Endothelial cell (in vitro differentiated cells): ENCODE results near the gene HOXB8. TPM values are rescaled to one million over a fixed set of nuclear protein-coding genes. Genes with fewer than 3 reads are reported as not detected.

ENCODE experiments used
- DNase-seq: peaks from one replicate; pipeline ENCODE4 v3.0.0; 2021; ENCODE audit warnings: low spot score
- H3K27ac Mint-ChIP-seq: one replicate; pipeline ENCODE4 v1.8.0; 2021; ENCODE audit warnings: mixed read lengths, inconsistent platforms; ENCODE audit not compliant: unreplicated experiment
- H3K27me3 Mint-ChIP-seq: one replicate; pipeline ENCODE4 v1.8.0; 2021; ENCODE audit warnings: mild to moderate bottlenecking, moderate library complexity, mixed read lengths, inconsistent platforms; ENCODE audit not compliant: unreplicated experiment
- H3K36me3 Mint-ChIP-seq: one replicate; pipeline ENCODE4 v1.8.0; 2021; ENCODE audit warnings: mild to moderate bottlenecking, low read depth, mixed read lengths, inconsistent platforms; ENCODE audit not compliant: unreplicated experiment
- H3K4me1 Mint-ChIP-seq: one replicate; pipeline ENCODE4 v1.8.0; 2021; ENCODE audit warnings: mild to moderate bottlenecking, mixed read lengths, inconsistent platforms; ENCODE audit not compliant: unreplicated experiment
- H3K4me3 Mint-ChIP-seq: one replicate; pipeline ENCODE4 v1.8.0; 2021; ENCODE audit warnings: mild to moderate bottlenecking, mixed read lengths, inconsistent platforms; ENCODE audit not compliant: unreplicated experiment
- H3K9me3 Mint-ChIP-seq: one replicate; pipeline ENCODE4 v1.8.0; 2021; ENCODE audit warnings: mixed read lengths, inconsistent platforms; ENCODE audit not compliant: unreplicated experiment
- total RNA-seq: library from RNA; stranded (reverse); fragmentation: NEBNext Ultra II Directional; extraction: Animal tissue kit (Norgen Biotek cat#: 25700); gene quantifications from one replicate; pipeline ENCODE4 v1.2.1, GENCODE V29; 2021; ENCODE audit not compliant: unreplicated experiment
- TF ChIP-seq, protein P1 (sequence below): fragments of 200-600 bp; sonication (generic); IDR thresholded peaks from one replicate; pipeline ENCODE4 v1.5.0; 2021; ENCODE audit warnings: antibody characterized with exemption; ENCODE audit not compliant: unreplicated experiment

HOXB8 gene
- total RNA-seq, 1 donor from 2014 or later, result 0.15 TPM

- DNase-seq, result no peak
- H3K4me3 Mint-ChIP-seq, result no peak overlapping the region
- no peaks in the 10 kb centered on the region for H3K36me3 Mint-ChIP-seq
- H3K27ac Mint-ChIP-seq, result no peak overlapping the region
- peaks cover 24% of the 10 kb centered on the region for H3K4me1 Mint-ChIP-seq
- no peaks in the 10 kb centered on the region for H3K9me3 Mint-ChIP-seq
- TF ChIP-seq, protein P1, sequence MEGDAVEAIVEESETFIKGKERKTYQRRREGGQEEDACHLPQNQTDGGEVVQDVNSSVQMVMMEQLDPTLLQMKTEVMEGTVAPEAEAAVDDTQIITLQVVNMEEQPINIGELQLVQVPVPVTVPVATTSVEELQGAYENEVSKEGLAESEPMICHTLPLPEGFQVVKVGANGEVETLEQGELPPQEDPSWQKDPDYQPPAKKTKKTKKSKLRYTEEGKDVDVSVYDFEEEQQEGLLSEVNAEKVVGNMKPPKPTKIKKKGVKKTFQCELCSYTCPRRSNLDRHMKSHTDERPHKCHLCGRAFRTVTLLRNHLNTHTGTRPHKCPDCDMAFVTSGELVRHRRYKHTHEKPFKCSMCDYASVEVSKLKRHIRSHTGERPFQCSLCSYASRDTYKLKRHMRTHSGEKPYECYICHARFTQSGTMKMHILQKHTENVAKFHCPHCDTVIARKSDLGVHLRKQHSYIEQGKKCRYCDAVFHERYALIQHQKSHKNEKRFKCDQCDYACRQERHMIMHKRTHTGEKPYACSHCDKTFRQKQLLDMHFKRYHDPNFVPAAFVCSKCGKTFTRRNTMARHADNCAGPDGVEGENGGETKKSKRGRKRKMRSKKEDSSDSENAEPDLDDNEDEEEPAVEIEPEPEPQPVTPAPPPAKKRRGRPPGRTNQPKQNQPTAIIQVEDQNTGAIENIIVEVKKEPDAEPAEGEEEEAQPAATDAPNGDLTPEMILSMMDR, result no peak
- H3K27me3 Mint-ChIP-seq, result peaks cover 30% of the 10 kb centered on the region
Observed at GRCh38 chr17:48623583-48623982, 8.5 kb upstream of the HOXB8 start.

DNA sequence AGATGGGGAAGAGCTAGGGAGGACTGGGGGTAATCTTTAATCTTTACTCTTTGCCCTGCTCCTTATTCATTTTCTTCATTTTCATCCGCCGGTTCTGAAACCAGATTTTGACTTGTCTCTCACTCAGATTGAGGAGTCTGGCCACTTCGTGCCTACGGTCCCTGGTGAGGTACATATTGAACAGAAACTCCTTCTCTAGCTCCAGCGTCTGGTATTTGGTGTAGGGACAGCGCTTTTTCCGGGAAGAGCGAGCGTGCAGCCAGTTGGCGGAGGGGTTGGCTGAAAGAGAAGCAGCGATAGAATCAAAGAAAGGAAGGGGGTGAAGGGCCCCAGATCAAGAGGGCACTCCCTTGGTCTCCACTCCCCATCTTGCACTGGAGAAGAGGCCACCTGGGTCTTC, 7.8 kb upstream of the HOXB8 start:
- Mint-ChIP-seq H3K27ac (no peak overlapping the region), H3K4me3 (no peak overlapping the region)

GRCh38 chr17:48621410-48622392, 6.6 kb upstream of the HOXB8 start:
- Mint-ChIP-seq H3K4me3 (peak overlapping the region; percentile 79), H3K36me3 (no peaks in the 10 kb centered on the region), H3K4me1 (peaks cover 28% of the 10 kb centered on the region), H3K9me3 (no peaks in the 10 kb centered on the region), H3K27ac (no peak overlapping the region), H3K27me3 (peaks cover 33% of the 10 kb centered on the region)
- TF ChIP-seq, protein P1, result no peak
- no peak for DNase-seq

More for the DNA sequence above, 7.8 kb upstream of the HOXB8 start:
- TF ChIP-seq, protein P1, result no peak
- H3K27me3 Mint-ChIP-seq, result peaks cover 32% of the 10 kb centered on the region
- no peaks in the 10 kb centered on the region for H3K36me3 Mint-ChIP-seq
- H3K4me1 Mint-ChIP-seq, result peaks cover 24% of the 10 kb centered on the region
- H3K9me3 Mint-ChIP-seq, result no peaks in the 10 kb centered on the region
- no peak for DNase-seq

DNA sequence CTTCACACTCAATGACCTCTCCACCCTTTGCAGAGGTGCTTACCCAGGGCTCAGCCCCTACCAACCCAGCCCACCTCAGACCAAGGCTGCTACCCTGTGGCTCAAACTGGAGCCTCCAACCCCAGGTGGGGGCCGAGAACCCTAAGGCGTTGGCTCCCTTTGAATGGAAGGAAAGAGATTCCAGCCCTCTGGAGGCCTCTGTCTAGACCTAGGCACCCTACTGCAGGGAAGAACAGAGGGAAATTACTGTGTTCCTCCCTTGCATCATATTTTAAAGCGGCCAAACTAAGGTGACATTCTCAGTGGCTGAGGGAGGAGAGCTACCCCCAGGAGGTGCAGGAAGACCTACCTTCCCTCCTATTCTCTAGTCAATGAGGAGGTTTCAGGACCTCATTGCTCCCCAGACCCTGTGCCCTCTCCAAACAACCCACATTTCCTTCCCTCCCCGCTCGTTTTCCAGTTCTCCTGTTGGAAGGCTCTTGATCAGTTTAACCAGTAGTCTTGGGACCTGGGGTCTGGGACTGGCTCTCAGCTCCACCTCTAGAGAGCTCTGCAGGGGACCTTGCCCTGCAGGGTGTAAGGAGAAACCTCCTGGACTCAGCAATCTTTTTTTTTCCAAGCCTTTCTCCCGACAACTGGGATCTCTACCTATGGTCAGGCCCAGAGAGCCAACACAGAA, 5.5 kb upstream of the HOXB8 start:
- Mint-ChIP-seq H3K4me3 (no peak overlapping the region), H3K27me3 (peaks cover 34% of the 10 kb centered on the region), H3K9me3 (no peaks in the 10 kb centered on the region), H3K4me1 (peaks cover 28% of the 10 kb centered on the region), H3K36me3 (no peaks in the 10 kb centered on the region), H3K27ac (no peak overlapping the region)
- DNase-seq, result no peak
- TF ChIP-seq, protein P1, result no peak
